Mesendoderm (in vitro differentiated cells): ENCODE measurements around the gene SERINC1.

ENCODE experiments used
- DNase-seq: peaks from one replicate; pipeline ENCODE4 v3.0.0; 2013
- H2AK5ac ChIP-seq: 2 replicates; pipeline ENCODE4 v1.6.1; 2013; ENCODE audit warnings: low read length, inconsistent platforms
- H2BK120ac ChIP-seq: 2 replicates; pipeline ENCODE4 v1.6.1; 2013; ENCODE audit warnings: low read depth, mild to moderate bottlenecking, low read length, moderate library complexity, mixed read lengths
- H2BK15ac ChIP-seq: replicated peaks from 2 replicates; pipeline ENCODE4 v1.6.1; 2013; ENCODE audit warnings: low read depth, mild to moderate bottlenecking, moderate library complexity
- H2BK5ac ChIP-seq: 2 replicates; pipeline ENCODE4 v1.6.1; 2013; ENCODE audit warnings: low read length, inconsistent platforms
- H3K18ac ChIP-seq: 2 replicates; pipeline ENCODE4 v1.6.1; 2013; ENCODE audit warnings: mild to moderate bottlenecking, low read length, mixed read lengths
- H3K23ac ChIP-seq: one replicate; pipeline ENCODE4 v1.6.1; 2013; ENCODE audit warnings: low read length
- H3K27ac ChIP-seq: 2 replicates; pipeline ENCODE4 v1.5.1; 2013; ENCODE audit warnings: low read depth, mild to moderate bottlenecking, inconsistent platforms, low read length, moderate library complexity
- H3K27me3 ChIP-seq: 2 replicates; pipeline ENCODE4 v1.6.1; 2013; ENCODE audit warnings: low read length, control low read depth, mild to moderate bottlenecking, inconsistent platforms; ENCODE audit not compliant: insufficient read depth, poor library complexity
- H3K36me3 ChIP-seq: 2 replicates; pipeline ENCODE4 v1.6.1; 2013; ENCODE audit warnings: low read length, inconsistent platforms; ENCODE audit not compliant: control insufficient read depth, insufficient read depth
- H3K4ac ChIP-seq: one replicate; pipeline ENCODE4 v1.6.1; 2013; ENCODE audit warnings: low read depth, mild to moderate bottlenecking, low read length, moderate library complexity
- H3K4me1 ChIP-seq: 2 replicates; pipeline ENCODE4 v1.6.1; 2013; ENCODE audit warnings: low read depth, low read length, inconsistent platforms; ENCODE audit not compliant: control insufficient read depth
- H3K4me2 ChIP-seq: 2 replicates; pipeline ENCODE4 v1.6.1; 2013; ENCODE audit warnings: low read length
- H3K4me3 ChIP-seq: 2 replicates; pipeline ENCODE4 v1.5.1; 2013; ENCODE audit warnings: mild to moderate bottlenecking, low read length
- H3K56ac ChIP-seq: one replicate; pipeline ENCODE4 v1.6.1; 2013; ENCODE audit warnings: low read length
- H3K79me1 ChIP-seq: 2 replicates; pipeline ENCODE4 v1.6.1; 2013; ENCODE audit warnings: low read length, inconsistent platforms
- H3K79me2 ChIP-seq: 2 replicates; pipeline ENCODE4 v1.6.1; 2013; ENCODE audit warnings: mild to moderate bottlenecking, low read length; ENCODE audit not compliant: control insufficient read depth, insufficient read depth
- H3K9ac ChIP-seq: 2 replicates; pipeline ENCODE4 v1.6.1; 2013; ENCODE audit warnings: low read length, inconsistent platforms
- H4K5ac ChIP-seq: one replicate; pipeline ENCODE4 v1.6.1; 2013; ENCODE audit warnings: low read length
- H4K8ac ChIP-seq: one replicate; pipeline ENCODE4 v1.6.1; 2013; ENCODE audit warnings: low read depth, mild to moderate bottlenecking, control low read depth, low read length, moderate library complexity
- WGBS: extraction: QIAGEN DNeasy Blood & Tissue Kit; methylation state at CpG from one replicate; pipeline ENCODE4 v1.1.7; 2013; ENCODE audit warnings: low lambda C conversion rate, missing lambda C conversion rate; ENCODE audit not compliant: insufficient coverage; ENCODE audit errors: extremely low coverage; 5-methylcytosine and 5-hydroxymethylcytosine counted together

SERINC1 gene

GRCh38 chr6:122406187-122406586, 65.4 kb downstream of the SERINC1 start:
- no peak overlapping the region for H2BK5ac ChIP-seq
- no CpG with 5 or more reads among the region's 1 CpG for WGBS
- H3K79me1 ChIP-seq, result peaks cover 3% of the 10 kb centered on the region
- no peak overlapping the region for H2BK120ac ChIP-seq
- no peak overlapping the region for H3K4me3 ChIP-seq
- DNase-seq, result no peak
- no peaks in the 10 kb centered on the region for H3K4me1 ChIP-seq
- H3K4ac ChIP-seq, result no peak overlapping the region
- no peak overlapping the region for H3K4me2 ChIP-seq
- no peak overlapping the region for H3K27ac ChIP-seq
- no peak overlapping the region for H2BK15ac ChIP-seq
- no peak overlapping the region for H4K5ac ChIP-seq
- no peak overlapping the region for H3K18ac ChIP-seq
- H4K8ac ChIP-seq, result no peak overlapping the region
- no peaks in the 10 kb centered on the region for H3K27me3 ChIP-seq
- H2AK5ac ChIP-seq, result no peak overlapping the region
- H3K23ac ChIP-seq, result no peak overlapping the region
- H3K79me2 ChIP-seq, result no peaks in the 10 kb centered on the region
- no peaks in the 10 kb centered on the region for H3K36me3 ChIP-seq
- no peak overlapping the region for H3K56ac ChIP-seq
- H3K9ac ChIP-seq, result no peak overlapping the region

GRCh38 chr6:122405417-122405816, 66.2 kb downstream of the SERINC1 start:
- no peak overlapping the region for H2AK5ac ChIP-seq
- no peak overlapping the region for H3K23ac ChIP-seq
- no peak overlapping the region for H4K5ac ChIP-seq
- H2BK120ac ChIP-seq, result no peak overlapping the region
- no peak overlapping the region for H2BK15ac ChIP-seq
- no peak overlapping the region for H3K9ac ChIP-seq
- no peaks in the 10 kb centered on the region for H3K27me3 ChIP-seq
- peak; percentile 26 for DNase-seq
- H3K79me2 ChIP-seq, result peaks cover 4% of the 10 kb centered on the region
- no peaks in the 10 kb centered on the region for H3K36me3 ChIP-seq
- no peak overlapping the region for H3K4me3 ChIP-seq
- H3K79me1 ChIP-seq, result peaks cover 5% of the 10 kb centered on the region
- H3K4me2 ChIP-seq, result no peak overlapping the region
- H3K27ac ChIP-seq, result no peak overlapping the region
- H3K56ac ChIP-seq, result no peak overlapping the region
- H2BK5ac ChIP-seq, result no peak overlapping the region
- H3K4me1 ChIP-seq, result peaks cover 1% of the 10 kb centered on the region
- no peak overlapping the region for H3K18ac ChIP-seq
- H4K8ac ChIP-seq, result no peak overlapping the region
- no peak overlapping the region for H3K4ac ChIP-seq
- no CpG with 5 or more reads among the region's 1 CpG for WGBS

DNA sequence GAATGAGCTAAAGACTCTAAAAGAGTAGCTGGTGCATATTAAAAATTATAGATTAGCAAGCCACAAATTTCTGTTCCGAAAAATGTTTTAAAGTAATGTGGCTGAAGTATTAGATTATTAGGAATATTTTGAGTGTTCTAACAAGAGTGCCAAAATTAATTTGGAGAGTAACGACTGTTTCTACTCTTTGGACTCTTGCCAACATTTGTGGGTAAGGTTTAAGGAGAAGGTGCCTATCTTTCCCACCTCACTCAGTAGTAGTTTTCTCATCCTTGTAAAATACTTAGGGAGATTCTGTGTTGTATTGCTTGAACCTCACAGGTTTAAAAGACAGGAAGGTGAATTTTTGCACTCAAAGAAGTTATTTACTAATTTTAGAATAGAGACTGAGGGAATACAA, 67.2 kb downstream of the SERINC1 start:
- Histone ChIP-seq H3K4me3 (no peak overlapping the region), H3K79me1 (peaks cover 8% of the 10 kb centered on the region), H3K56ac (no peak overlapping the region), H3K9ac (no peak overlapping the region), H3K4ac (no peak overlapping the region), H3K27me3 (no peaks in the 10 kb centered on the region), H3K27ac (no peak overlapping the region), H2AK5ac (no peak overlapping the region), H2BK15ac (no peak overlapping the region), H4K8ac (no peak overlapping the region), H2BK5ac (no peak overlapping the region), H3K4me2 (no peak overlapping the region), H4K5ac (no peak overlapping the region), H3K18ac (no peak overlapping the region), H2BK120ac (no peak overlapping the region), H3K36me3 (no peaks in the 10 kb centered on the region), H3K4me1 (peaks cover 2% of the 10 kb centered on the region), H3K23ac (no peak overlapping the region), H3K79me2 (peaks cover 7% of the 10 kb centered on the region)
- DNase-seq, result no peak
- no CpG with 5 or more reads among the region's 2 CpGs for WGBS

DNA sequence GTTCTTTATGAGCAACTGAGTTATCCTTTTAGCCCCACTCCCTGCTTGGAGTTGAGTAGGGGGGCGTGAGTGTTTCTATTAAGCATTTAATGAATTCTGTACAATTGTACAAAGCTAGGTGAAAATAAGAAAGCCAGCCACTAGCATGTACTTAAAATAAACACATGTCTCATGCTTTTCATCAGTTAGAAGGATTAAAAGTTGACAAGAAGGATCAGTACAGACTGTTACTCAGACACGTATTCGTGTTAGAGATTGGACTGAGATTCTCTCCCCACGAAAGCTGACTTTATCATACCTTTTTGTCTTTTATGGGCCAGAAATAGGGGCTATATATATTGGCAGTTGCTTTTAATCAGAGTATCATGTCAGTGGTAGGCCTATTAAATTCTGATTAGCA, 70.5 kb downstream of the SERINC1 start:
- H4K5ac ChIP-seq, result no peak overlapping the region
- H2BK120ac ChIP-seq, result no peak overlapping the region
- H3K9ac ChIP-seq, result no peak overlapping the region
- no peak overlapping the region for H4K8ac ChIP-seq
- no peak overlapping the region for H3K23ac ChIP-seq
- no peak overlapping the region for H3K4me2 ChIP-seq
- H3K18ac ChIP-seq, result no peak overlapping the region
- peaks cover 4% of the 10 kb centered on the region for H3K79me1 ChIP-seq
- H3K4ac ChIP-seq, result no peak overlapping the region
- H3K56ac ChIP-seq, result no peak overlapping the region
- H2BK5ac ChIP-seq, result no peak overlapping the region
- no peak overlapping the region for H2AK5ac ChIP-seq
- no peaks in the 10 kb centered on the region for H3K36me3 ChIP-seq
- DNase-seq, result no peak
- no peak overlapping the region for H2BK15ac ChIP-seq
- H3K4me1 ChIP-seq, result peaks cover 2% of the 10 kb centered on the region
- peaks cover 8% of the 10 kb centered on the region for H3K27me3 ChIP-seq
- no peak overlapping the region for H3K4me3 ChIP-seq
- WGBS, result no CpG with 5 or more reads among the region's 4 CpGs
- H3K79me2 ChIP-seq, result peaks cover 7% of the 10 kb centered on the region
- H3K27ac ChIP-seq, result no peak overlapping the region

GRCh38 chr6:122400462-122401089, 71.0 kb downstream of the SERINC1 start:
- peak overlapping the region; percentile 59 for H3K9ac ChIP-seq
- peak overlapping the region; percentile 66 for H3K4me2 ChIP-seq
- H3K4me1 ChIP-seq, result peaks cover 2% of the 10 kb centered on the region
- H3K27me3 ChIP-seq, result peaks cover 10% of the 10 kb centered on the region
- no peaks in the 10 kb centered on the region for H3K36me3 ChIP-seq
- H3K18ac ChIP-seq, result no peak overlapping the region
- no peak for DNase-seq
- H3K4ac ChIP-seq, result no peak overlapping the region
- H3K23ac ChIP-seq, result no peak overlapping the region
- H2BK120ac ChIP-seq, result no peak overlapping the region
- no peak overlapping the region for H3K27ac ChIP-seq
- H4K8ac ChIP-seq, result no peak overlapping the region
- no peak overlapping the region for H2AK5ac ChIP-seq
- H3K56ac ChIP-seq, result no peak overlapping the region
- no peak overlapping the region for H2BK15ac ChIP-seq
- WGBS, result no CpG with 5 or more reads among the region's 4 CpGs
- H3K4me3 ChIP-seq, result peak overlapping the region; percentile 13
- peaks cover 7% of the 10 kb centered on the region for H3K79me2 ChIP-seq
- no peak overlapping the region for H4K5ac ChIP-seq
- H3K79me1 ChIP-seq, result peaks cover 4% of the 10 kb centered on the region
- H2BK5ac ChIP-seq, result no peak overlapping the region

- Histone ChIP-seq H3K79me1 (peaks cover 4% of the 10 kb centered on the region), H2AK5ac (no peak overlapping the region), H2BK5ac (no peak overlapping the region), H3K4me2 (peak overlapping the region; percentile 53), H3K18ac (peak overlapping the region; percentile 78), H3K79me2 (peaks cover 7% of the 10 kb centered on the region), H3K36me3 (no peaks in the 10 kb centered on the region), H3K4ac (peak overlapping the region; percentile 1), H3K56ac (peak overlapping the region; percentile 98), H3K27me3 (peaks cover 12% of the 10 kb centered on the region), H4K5ac (no peak overlapping the region), H3K4me3 (peak overlapping the region; percentile 99), H2BK120ac (no peak overlapping the region), H3K27ac (no peak overlapping the region), H2BK15ac (no peak overlapping the region), H3K9ac (peak overlapping the region; percentile 98), H3K23ac (no peak overlapping the region), H3K4me1 (peaks cover 2% of the 10 kb centered on the region), H4K8ac (no peak overlapping the region)
- no CpG with 5 or more reads among the region's 20 CpGs for WGBS
- peak; percentile 16 for DNase-seq
These were observed 71.5 kb downstream of the SERINC1 start for GRCh38 chr6:122400121-122400450.
